NCI-H446 (cell line): Measurements from ENCODE around the gene CWF19L2.
"Not testable (repeated sequence)": the region's sequence is repeated elsewhere in the genome, so short reads cannot be mapped to it uniquely, and the experiment has no call there.

Experiments used
- DNase-seq, 2 experiments: peaks; one replicate each; lab custom pipeline; 2025; lab: John Stamatoyannopoulos, UW

Gene CWF19L2

GRCh38 chr11:107438148-107438547 lies 19.5 kb downstream of the CWF19L2 start:
- DNase-seq: no peak

GRCh38 chr11:107430525-107430924 lies 27.1 kb downstream of the CWF19L2 start:
- DNase-seq: no peak

- no peak for DNase-seq
Observed at GRCh38 chr11:107427569-107428180, 29.9 kb downstream of the CWF19L2 start.

- no peak for DNase-seq
Observed at GRCh38 chr11:107413352-107413751, 44.3 kb downstream of the CWF19L2 start.

GRCh38 chr11:107408762-107409211 lies 48.8 kb downstream of the CWF19L2 start:
- no peak for DNase-seq

GRCh38 chr11:107405260-107405659 lies 52.4 kb downstream of the CWF19L2 start:
- no peak for DNase-seq

- DNase-seq: not testable (repeated sequence)
Observed at GRCh38 chr11:107401131-107401530, 56.5 kb downstream of the CWF19L2 start.

GRCh38 chr11:107397357-107397756 lies 60.3 kb downstream of the CWF19L2 start:
- no peak for DNase-seq

- no peak for DNase-seq
Observed at GRCh38 chr11:107392611-107393010, 65.0 kb downstream of the CWF19L2 start.

GRCh38 chr11:107390701-107391100 lies 66.9 kb downstream of the CWF19L2 start:
- DNase-seq: not testable (repeated sequence)

GRCh38 chr11:107387666-107388065 lies 70.0 kb downstream of the CWF19L2 start:
- no peak for DNase-seq

GRCh38 chr11:107385361-107385981 lies 72.2 kb downstream of the CWF19L2 start:
- DNase-seq: no peak

- no peak for DNase-seq
Observed at GRCh38 chr11:107384144-107384852, 73.3 kb downstream of the CWF19L2 start.

- DNase-seq: no peak
Observed at GRCh38 chr11:107372439-107372838, 85.2 kb downstream of the CWF19L2 start.

- no peak for DNase-seq
Observed at GRCh38 chr11:107370390-107370789, 87.2 kb downstream of the CWF19L2 start.

- DNase-seq: no peak
Observed at GRCh38 chr11:107359701-107360100, 97.9 kb downstream of the CWF19L2 start.

- no peak for DNase-seq
Observed at GRCh38 chr11:107357877-107358276, 99.7 kb downstream of the CWF19L2 start.

- DNase-seq: no peak
Observed at GRCh38 chr11:107354780-107355179, 102.8 kb downstream of the CWF19L2 start.

GRCh38 chr11:107337917-107338316 lies 119.7 kb downstream of the CWF19L2 start:
- DNase-seq: no peak

- no peak for DNase-seq
Observed at GRCh38 chr11:107331728-107332127, 125.9 kb downstream of the CWF19L2 start.

GRCh38 chr11:107329164-107329563 lies 128.5 kb downstream of the CWF19L2 start:
- DNase-seq: no peak

GRCh38 chr11:107316426-107316825 lies 141.2 kb downstream of the CWF19L2 start:
- DNase-seq: no peak

GRCh38 chr11:107307991-107308390 lies 149.6 kb downstream of the CWF19L2 start:
- no peak for DNase-seq
